Stimulated activated naive CD4-positive, alpha-beta T cell (primary cell): ENCODE results near the gene TSBP1.
"Not testable (repeated sequence)": the region's sequence is repeated elsewhere in the genome, so short reads cannot be mapped to it uniquely, and the experiment has no call there.

Source experiments
- DNase-seq, 6 experiments: peaks; one replicate each; lab custom pipeline; 2025; lab: John Stamatoyannopoulos, UW

TSBP1 gene

GRCh38 chr6:32375739-32376529, 4.2 kb upstream of the TSBP1 start:
- DNase-seq: no peak

- DNase-seq: no peak
Measured at GRCh38 chr6:32371229-32371628, 474 bp downstream of the TSBP1 start.

GRCh38 chr6:32370505-32370904, 1.2 kb downstream of the TSBP1 start:
- DNase-seq: no peak

- DNase-seq: no peak
Measured at GRCh38 chr6:32369660-32370059, 2.0 kb downstream of the TSBP1 start.

GRCh38 chr6:32367644-32368043, 4.1 kb downstream of the TSBP1 start:
- no peak for DNase-seq

- DNase-seq: not testable (repeated sequence)
Measured at GRCh38 chr6:32359225-32359624, 12.5 kb downstream of the TSBP1 start.

GRCh38 chr6:32358548-32358947, 13.2 kb downstream of the TSBP1 start:
- not testable (repeated sequence) for DNase-seq

GRCh38 chr6:32355018-32355417, 16.7 kb downstream of the TSBP1 start:
- no peak for DNase-seq

GRCh38 chr6:32353348-32353747, 18.4 kb downstream of the TSBP1 start:
- no peak for DNase-seq

- no peak for DNase-seq
Measured at GRCh38 chr6:32340242-32340641, 31.5 kb downstream of the TSBP1 start.

GRCh38 chr6:32337186-32337805, 34.4 kb downstream of the TSBP1 start:
- DNase-seq: no peak

GRCh38 chr6:32332433-32332832, 39.3 kb downstream of the TSBP1 start:
- DNase-seq: no peak

- no peak for DNase-seq
Measured at GRCh38 chr6:32329141-32329540, 42.6 kb downstream of the TSBP1 start.

- DNase-seq: no peak
Measured at GRCh38 chr6:32327103-32327502, 44.6 kb downstream of the TSBP1 start.

GRCh38 chr6:32318501-32318900, 53.2 kb downstream of the TSBP1 start:
- DNase-seq: no peak

- DNase-seq: no peak
Measured at GRCh38 chr6:32317541-32317940, 54.2 kb downstream of the TSBP1 start.

GRCh38 chr6:32313964-32314363, 57.7 kb downstream of the TSBP1 start:
- no peak for DNase-seq

- no peak for DNase-seq
Measured at GRCh38 chr6:32298632-32299336, 72.9 kb downstream of the TSBP1 start.

GRCh38 chr6:32294980-32295379, 76.7 kb downstream of the TSBP1 start:
- not testable (repeated sequence) for DNase-seq

GRCh38 chr6:32294566-32294965, 77.1 kb downstream of the TSBP1 start:
- no peak for DNase-seq

GRCh38 chr6:32293695-32294094, 78.0 kb downstream of the TSBP1 start:
- no peak for DNase-seq

GRCh38 chr6:32291543-32291942, 80.2 kb downstream of the TSBP1 start:
- no peak for DNase-seq

GRCh38 chr6:32290886-32291450, 80.7 kb downstream of the TSBP1 start:
- no peak for DNase-seq
